Sigmoid colon (tissue), 7 donors: ENCODE measurements around the gene SND1. TPM values are rescaled to one million over a fixed set of nuclear protein-coding genes. Genes with fewer than 3 reads are reported as not detected.

ENCODE experiments used
- DNase-seq: peaks from one replicate; pipeline ENCODE4 v3.0.0-alpha.2; 2019
- H3K27ac ChIP-seq, 4 donors: fragments of 200-600 bp; sonication (generic); one replicate each; pipeline ENCODE4 v1.5.1; 2016 to 2019; ENCODE audit warnings: mild to moderate bottlenecking in 1 of 4
- H3K27me3 ChIP-seq, 3 donors: fragments of 200-600 bp; sonication (generic); one replicate each; pipeline ENCODE4 v1.5.1; 2019; ENCODE audit warnings: mild to moderate bottlenecking in 1 of 3
- H3K36me3 ChIP-seq, 4 donors: fragments of 200-600 bp; sonication (generic); one replicate each; pipeline ENCODE4 v1.5.1; 2016 to 2019
- H3K4me1 ChIP-seq, 4 donors: fragments of 200-600 bp; sonication (generic); one replicate each; pipeline ENCODE4 v1.5.1; 2017 to 2019
- H3K4me3 ChIP-seq, 4 donors: fragments of 200-600 bp; sonication (generic); one replicate each; pipeline ENCODE4 v1.5.1; 2017 to 2019; ENCODE audit warnings: mild to moderate bottlenecking in 2 of 4, moderate library complexity in 1 of 4
- H3K9me3 ChIP-seq, 4 donors: fragments of 200-600 bp in 3 of 4; sonication (generic) in 3 of 4; one replicate each; pipeline versions ENCODE4 v1.5.1 to v1.6.1; 2013 to 2019
- EP300 ChIP-seq, 4 donors: sonication (generic); formaldehyde crosslinking; IDR thresholded peaks; one replicate each; pipeline ENCODE4 v1.6.1; 2017; ENCODE audit warnings: antibody characterized with exemption in 4 of 4
- POLR2A ChIP-seq, 2 donors: fragments of 450-650 bp; IDR thresholded peaks; one replicate each; pipeline ENCODE4 v1.6.1; 2016; ENCODE audit warnings: antibody characterized with exemption in 2 of 2, mild to moderate bottlenecking in 2 of 2, moderate library complexity in 2 of 2
- POLR2AphosphoS5 ChIP-seq, 4 donors: sonication (generic); formaldehyde crosslinking; IDR thresholded peaks; one replicate each; pipeline ENCODE4 v1.6.1; 2017; ENCODE audit warnings: antibody characterized with exemption in 4 of 4
- WGBS, 2 donors: extraction: QIAGEN DNeasy Blood & Tissue Kit; methylation state at CpG; one replicate each; pipeline ENCODE4 v1.1.7; 2013; 5-methylcytosine and 5-hydroxymethylcytosine counted together
- intact Hi-C: fragments of 100-400 bp; cut with DNase I; formaldehyde crosslinking; loops from one replicate; pipeline ENCODE4 v1.15.1; 2023
- polyA plus RNA-seq, 3 donors: library from polyadenylated mRNA; stranded (reverse); fragments of 200-250 nt; gene quantifications; one replicate each; pipeline ENCODE4 v1.2.3, GENCODE V29; 2013
- total RNA-seq, 4 donors: library from RNA; depleted of rRNA; stranded (reverse); fragments of >200 nt; gene quantifications; one replicate each; pipeline ENCODE4 v1.1.0, GENCODE V29; 2016
- TF ChIP-seq, protein P1 (sequence below), 4 experiments: fragments of 450-650 bp in 3 of 4; fragments of 200-600 bp in 1 of 4; IDR thresholded peaks; one replicate each; pipeline ENCODE4 v1.5.1; 2016 to 2019; ENCODE audit warnings: antibody characterized with exemption in 4 of 4, mild to moderate bottlenecking in 3 of 4, moderate library complexity in 2 of 4
- donor health status: healthy with polysubstance abuse.
- donor health status: Bipolar disorder and iron deficiency.
- donor health status: healthy.

SND1 gene
- total and polyA plus RNA-seq, 7 donors: 30.6 to 93.4 (median 71.3) TPM

DNA sequence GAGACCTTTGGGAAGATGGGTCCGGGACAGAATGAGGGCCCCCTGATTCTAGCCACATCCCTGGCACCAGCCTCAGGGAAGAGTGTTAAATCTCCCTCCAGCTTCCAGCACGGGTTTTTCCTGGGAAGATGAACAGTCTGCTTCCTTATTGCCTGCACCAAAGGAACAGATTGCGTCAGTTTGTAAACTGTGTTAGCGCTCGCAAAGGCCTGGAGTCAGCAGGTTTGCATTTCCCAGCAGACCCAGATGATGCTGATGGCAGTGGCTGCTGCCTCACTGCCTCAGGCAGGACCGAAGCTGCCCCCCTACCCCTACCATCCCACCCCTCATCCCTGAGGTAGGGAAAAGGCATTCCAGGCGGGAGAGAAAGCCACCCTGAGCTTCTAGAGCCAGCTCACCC lies 413.9 kb downstream of the SND1 start:
- intact Hi-C loops: no loop called here
- no peak overlapping the region for H3K4me3 ChIP-seq
- H3K27ac ChIP-seq: no peak overlapping the region
- H3K9me3 ChIP-seq: no peaks in the 10 kb centered on the region
- no peaks in the 10 kb centered on the region for H3K36me3 ChIP-seq
- H3K4me1 ChIP-seq: no peaks in the 10 kb centered on the region
- no peak for DNase-seq
- TF ChIP-seq, protein P1, sequence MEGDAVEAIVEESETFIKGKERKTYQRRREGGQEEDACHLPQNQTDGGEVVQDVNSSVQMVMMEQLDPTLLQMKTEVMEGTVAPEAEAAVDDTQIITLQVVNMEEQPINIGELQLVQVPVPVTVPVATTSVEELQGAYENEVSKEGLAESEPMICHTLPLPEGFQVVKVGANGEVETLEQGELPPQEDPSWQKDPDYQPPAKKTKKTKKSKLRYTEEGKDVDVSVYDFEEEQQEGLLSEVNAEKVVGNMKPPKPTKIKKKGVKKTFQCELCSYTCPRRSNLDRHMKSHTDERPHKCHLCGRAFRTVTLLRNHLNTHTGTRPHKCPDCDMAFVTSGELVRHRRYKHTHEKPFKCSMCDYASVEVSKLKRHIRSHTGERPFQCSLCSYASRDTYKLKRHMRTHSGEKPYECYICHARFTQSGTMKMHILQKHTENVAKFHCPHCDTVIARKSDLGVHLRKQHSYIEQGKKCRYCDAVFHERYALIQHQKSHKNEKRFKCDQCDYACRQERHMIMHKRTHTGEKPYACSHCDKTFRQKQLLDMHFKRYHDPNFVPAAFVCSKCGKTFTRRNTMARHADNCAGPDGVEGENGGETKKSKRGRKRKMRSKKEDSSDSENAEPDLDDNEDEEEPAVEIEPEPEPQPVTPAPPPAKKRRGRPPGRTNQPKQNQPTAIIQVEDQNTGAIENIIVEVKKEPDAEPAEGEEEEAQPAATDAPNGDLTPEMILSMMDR (IDR thresholded peaks at IDR 0.05): no peak
- TF ChIP-seq POLR2AphosphoS5 (IDR thresholded peaks at IDR 0.05) (no peak), POLR2A (IDR thresholded peaks at IDR 0.05) (no peak), EP300 (IDR thresholded peaks at IDR 0.05) (no peak)
- WGBS, 2 donors: 32 to 71% methylated on average over 7 of the region's 7 CpGs
- no peaks in the 10 kb centered on the region for H3K27me3 ChIP-seq

DNA sequence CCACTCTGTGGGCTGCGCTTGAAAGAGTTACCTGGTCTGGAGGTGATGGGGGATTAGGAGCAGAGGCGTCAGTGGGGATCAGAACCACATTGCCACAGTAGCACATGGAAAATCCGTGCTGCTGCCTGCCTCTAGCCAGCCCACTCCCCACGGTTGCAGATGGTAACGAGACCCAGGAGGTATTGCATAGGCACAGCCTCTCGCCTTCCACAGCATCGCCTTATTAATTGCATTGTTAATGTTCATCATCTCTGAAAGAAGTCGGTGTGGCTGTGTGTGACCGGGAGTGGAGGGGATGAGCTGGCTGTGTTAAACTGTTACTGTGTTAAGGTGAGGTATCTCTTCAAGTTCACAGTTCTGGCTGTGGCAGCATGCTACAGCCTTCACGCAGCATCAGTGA lies 414.4 kb downstream of the SND1 start:
- 96% methylated on average over 10 of the region's 10 CpGs for WGBS, 2 donors
- intact Hi-C loops: no loop called here
- DNase-seq: no peak
- no peaks in the 10 kb centered on the region for H3K4me1 ChIP-seq
- H3K27ac ChIP-seq: no peak overlapping the region
- no peak overlapping the region for H3K4me3 ChIP-seq
- no peaks in the 10 kb centered on the region for H3K36me3 ChIP-seq
- H3K9me3 ChIP-seq: no peaks in the 10 kb centered on the region
- no peaks in the 10 kb centered on the region for H3K27me3 ChIP-seq
- TF ChIP-seq POLR2AphosphoS5 (IDR thresholded peaks at IDR 0.05) (no peak), EP300 (IDR thresholded peaks at IDR 0.05) (no peak), POLR2A (IDR thresholded peaks at IDR 0.05) (no peak)
- TF ChIP-seq, protein P1 (IDR thresholded peaks at IDR 0.05): no peak

DNA sequence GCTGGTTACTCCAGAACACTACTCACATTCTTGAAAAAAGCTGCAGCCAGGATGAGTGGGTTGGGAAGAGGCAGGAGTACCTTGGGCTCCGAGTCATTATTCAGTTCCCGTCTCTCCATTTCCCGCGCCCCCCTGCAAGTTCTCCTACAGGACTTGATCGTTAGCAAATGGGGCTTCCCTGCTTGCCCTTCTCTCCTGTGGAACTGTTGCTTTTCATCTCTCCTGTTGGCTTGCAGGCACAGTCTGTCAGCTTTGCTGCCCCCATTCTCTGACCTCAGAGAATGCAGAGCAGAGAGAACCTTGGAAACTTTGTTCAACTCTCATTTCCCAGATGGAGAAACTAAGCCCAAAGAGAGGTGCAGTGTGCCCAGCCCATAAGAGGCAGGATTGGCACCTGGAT lies 414.9 kb downstream of the SND1 start:
- no peaks in the 10 kb centered on the region for H3K27me3 ChIP-seq
- H3K36me3 ChIP-seq: no peaks in the 10 kb centered on the region
- no peak overlapping the region for H3K4me3 ChIP-seq
- H3K4me1 ChIP-seq: no peaks in the 10 kb centered on the region
- TF ChIP-seq EP300 (IDR thresholded peaks at IDR 0.05): no peak
- no peak for TF ChIP-seq POLR2A (IDR thresholded peaks at IDR 0.05)
- TF ChIP-seq, protein P1 (IDR thresholded peaks at IDR 0.05): no peak
- no peaks in the 10 kb centered on the region for H3K9me3 ChIP-seq
- 81 to 87% methylated on average over 5 of the region's 5 CpGs for WGBS, 2 donors
- DNase-seq: no peak
- intact Hi-C loops: no loop called here
- no peak overlapping the region for H3K27ac ChIP-seq

DNA sequence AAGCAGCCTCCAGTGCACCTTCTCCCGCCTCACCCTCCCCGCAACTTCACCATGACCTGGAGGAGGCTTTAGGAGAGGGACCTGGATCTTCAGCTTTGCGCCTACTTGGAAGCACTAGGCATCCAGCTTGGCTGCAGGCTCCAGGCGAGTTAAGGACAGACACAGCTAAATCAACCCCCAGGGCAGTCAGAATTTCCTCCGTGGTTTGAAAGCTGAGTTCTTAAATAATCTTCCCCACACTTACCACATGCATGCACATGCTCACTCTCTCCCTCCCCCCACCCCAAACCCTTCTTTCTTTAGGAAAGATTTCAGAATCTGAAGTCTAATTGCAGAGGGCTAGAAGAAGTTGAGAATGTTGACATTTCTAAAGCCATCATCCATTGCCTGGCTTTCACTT lies 416.0 kb downstream of the SND1 start:
- no peak overlapping the region for H3K4me3 ChIP-seq
- no peaks in the 10 kb centered on the region for H3K9me3 ChIP-seq
- H3K27ac ChIP-seq: no peak overlapping the region
- no peaks in the 10 kb centered on the region for H3K36me3 ChIP-seq
- DNase-seq: no peak
- H3K27me3 ChIP-seq: no peaks in the 10 kb centered on the region
- H3K4me1 ChIP-seq: no peaks in the 10 kb centered on the region
- intact Hi-C loops: no loop called here
- 81 to 92% methylated on average over 5 of the region's 5 CpGs for WGBS, 2 donors
- TF ChIP-seq EP300 (IDR thresholded peaks at IDR 0.05) (no peak), POLR2A (IDR thresholded peaks at IDR 0.05) (no peak), POLR2AphosphoS5 (IDR thresholded peaks at IDR 0.05) (no peak)
- TF ChIP-seq, protein P1 (IDR thresholded peaks at IDR 0.05): no peak

DNA sequence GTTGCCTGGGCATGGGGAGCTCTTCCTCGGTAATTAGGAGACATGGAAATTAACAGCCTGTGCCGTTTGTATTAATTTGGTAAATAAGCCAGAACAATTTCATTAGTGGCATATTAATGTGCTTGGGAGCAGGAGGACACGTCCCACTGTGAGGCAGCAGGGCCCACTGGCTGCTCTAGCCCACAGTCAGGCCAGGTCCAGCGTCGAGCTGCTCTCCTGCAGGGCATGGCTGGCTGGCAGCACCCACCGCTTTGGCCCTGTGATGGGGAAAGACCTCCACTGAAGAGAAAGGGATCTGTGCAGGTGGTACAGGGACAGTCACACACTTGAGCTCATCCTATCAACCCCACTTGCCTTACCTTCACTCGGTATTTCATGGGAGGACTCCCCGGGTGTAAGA lies 416.8 kb downstream of the SND1 start:
- Histone ChIP-seq H3K4me1 (no peaks in the 10 kb centered on the region), H3K9me3 (no peaks in the 10 kb centered on the region), H3K27ac (no peak overlapping the region), H3K4me3 (no peak overlapping the region), H3K36me3 (no peaks in the 10 kb centered on the region), H3K27me3 (no peaks in the 10 kb centered on the region)
- intact Hi-C loops: no loop called here
- no peak for DNase-seq
- 96 to 97% methylated on average over 8 of the region's 8 CpGs for WGBS, 2 donors
- TF ChIP-seq POLR2A (IDR thresholded peaks at IDR 0.05): no peak
